Stimulated activated CD8-positive, alpha-beta memory T cell treated with anti-CD3 and anti-CD28 coated beads, Interleukin-15, amount 100 ng/mL, for 4 hours (primary cell): ENCODE data around the gene DDX42.
"Not testable (repeated sequence)": the region's sequence is repeated elsewhere in the genome, so short reads cannot be mapped to it uniquely, and the experiment has no call there.

Source experiments
- DNase-seq, 2 donors: peaks; one replicate each; pipeline ENCODE4 v3.0.0-alpha.2; 2020; ENCODE audit warnings: low read depth in 2 of 2

DDX42 gene

DNA sequence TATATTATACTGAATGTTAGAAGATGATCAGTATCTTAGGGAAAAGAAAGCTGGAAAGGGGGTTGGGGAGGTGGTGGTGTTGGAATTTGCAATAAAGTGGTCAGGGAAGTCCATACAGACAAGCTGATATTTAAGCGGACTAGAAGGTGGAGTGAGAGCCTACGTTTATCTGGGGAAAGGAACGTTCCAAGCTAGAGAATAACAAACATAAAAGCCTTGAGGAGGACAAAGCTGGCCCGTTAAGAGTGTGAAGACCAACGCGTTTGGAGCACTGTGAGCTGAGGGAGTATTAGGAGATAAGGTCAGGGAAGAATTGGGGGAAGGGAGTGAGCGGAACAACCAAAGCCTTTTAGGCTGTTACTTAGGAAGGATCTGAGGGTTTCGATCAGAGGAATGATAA lies 1.4 kb downstream of the DDX42 start:
- DNase-seq: no peak

- no peak for DNase-seq
These were observed 6.5 kb downstream of the DDX42 start for GRCh38 chr17:63780507-63780906.

DNA sequence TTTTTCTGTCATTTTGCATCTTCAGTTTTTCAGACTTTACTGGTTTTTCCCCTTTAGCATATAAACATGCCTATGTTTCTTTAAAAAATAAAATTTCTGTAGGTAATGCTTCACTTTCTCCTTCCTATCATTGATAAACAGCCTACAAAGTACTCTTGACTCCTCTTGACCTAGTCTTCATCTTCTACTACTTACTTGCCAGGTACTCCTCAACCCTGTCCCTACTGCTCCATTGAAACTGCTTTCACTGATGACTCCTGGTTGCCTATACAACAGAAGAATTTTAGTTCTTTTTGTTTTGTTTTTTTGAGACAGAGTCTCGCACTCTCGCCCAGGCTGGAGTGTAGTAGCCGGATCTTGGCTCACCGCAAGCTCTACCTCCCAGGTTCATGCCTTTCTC lies 7.0 kb downstream of the DDX42 start:
- DNase-seq: no peak

GRCh38 chr17:63783522-63783921 lies 9.6 kb downstream of the DDX42 start:
- DNase-seq: no peak

- no peak for DNase-seq
These were observed 11.6 kb downstream of the DDX42 start for GRCh38 chr17:63785556-63785955.

DNA sequence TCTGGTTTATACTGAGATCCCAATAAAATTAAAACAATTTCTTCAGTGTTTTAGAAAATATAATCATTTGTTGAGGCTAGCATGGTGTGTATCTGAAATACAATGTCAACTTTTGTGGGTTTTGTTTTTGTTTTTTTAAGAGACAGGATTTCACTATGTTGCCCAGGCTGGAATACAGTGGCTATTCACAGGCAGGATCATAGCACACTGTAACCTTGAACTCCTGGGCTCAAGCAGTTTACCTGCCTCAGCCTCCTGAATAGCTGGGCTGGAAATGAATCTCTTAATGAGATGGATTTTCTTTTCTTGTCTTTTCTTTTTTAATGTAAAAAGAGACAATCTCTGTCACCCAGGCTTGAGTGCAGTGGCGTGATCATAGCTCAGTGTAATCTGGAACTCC lies 12.1 kb downstream of the DDX42 start:
- DNase-seq: no peak

DNA sequence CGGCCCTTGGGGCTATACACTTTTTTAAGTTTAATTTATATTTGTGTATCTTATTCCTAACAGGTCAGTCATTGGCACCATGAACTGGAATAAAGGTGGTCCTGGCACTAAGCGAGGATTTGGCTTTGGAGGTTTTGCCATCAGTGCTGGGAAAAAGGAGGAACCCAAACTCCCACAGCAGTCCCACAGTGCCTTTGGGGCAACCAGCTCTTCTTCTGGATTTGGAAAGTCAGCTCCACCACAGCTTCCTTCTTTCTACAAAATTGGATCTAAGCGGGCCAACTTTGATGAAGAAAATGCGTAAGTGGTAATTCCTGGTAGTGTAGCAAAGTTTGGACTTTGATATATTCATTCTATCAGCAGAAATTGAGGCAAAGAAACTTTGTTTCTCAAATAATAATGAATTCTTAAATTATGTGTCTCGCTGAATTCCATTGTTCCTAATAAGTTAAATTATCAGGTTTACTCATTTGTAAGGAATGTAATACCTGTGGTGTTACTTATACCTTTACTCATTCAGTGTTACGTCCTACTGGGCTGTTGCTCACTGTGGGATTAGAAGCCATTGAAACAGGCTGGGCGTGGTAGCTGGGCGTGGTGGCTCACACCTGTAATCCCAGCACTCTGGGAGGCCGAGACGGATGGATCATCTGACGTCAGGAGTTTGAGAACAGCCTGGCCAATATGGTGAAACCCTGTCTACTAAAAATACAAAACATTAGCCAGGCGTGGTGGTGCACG lies 13.2 kb downstream of the DDX42 start:
- no peak for DNase-seq

GRCh38 chr17:63790057-63790456 lies 16.1 kb downstream of the DDX42 start:
- no peak for DNase-seq

- DNase-seq: no peak
These were observed 18.2 kb downstream of the DDX42 start for GRCh38 chr17:63792055-63792729.

GRCh38 chr17:63796375-63796774 lies 22.4 kb downstream of the DDX42 start:
- not testable (repeated sequence) for DNase-seq

- no peak for DNase-seq
These were observed 24.7 kb downstream of the DDX42 start for GRCh38 chr17:63798572-63799106.

- no peak for DNase-seq
These were observed 26.8 kb downstream of the DDX42 start for GRCh38 chr17:63800783-63801182.

DNA sequence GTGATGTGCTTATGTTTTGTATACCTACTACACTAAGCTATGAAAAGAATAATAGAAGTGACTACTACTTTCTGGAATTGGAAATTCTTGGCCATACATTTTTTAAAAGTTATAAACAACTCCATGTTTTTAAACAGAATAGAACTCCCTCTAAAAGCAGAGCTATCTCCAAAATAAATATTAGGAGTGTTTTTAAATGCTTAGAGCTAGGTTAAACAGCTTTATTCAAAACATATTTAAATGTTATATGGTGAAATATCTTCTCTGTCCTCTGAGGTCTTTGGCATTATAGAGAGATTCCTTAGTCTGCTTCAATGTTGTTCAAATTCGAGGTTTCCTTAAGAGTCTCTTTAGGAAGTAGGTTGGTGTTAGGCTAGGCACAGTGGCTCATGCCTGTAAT lies 30.4 kb downstream of the DDX42 start:
- no peak for DNase-seq

DNA sequence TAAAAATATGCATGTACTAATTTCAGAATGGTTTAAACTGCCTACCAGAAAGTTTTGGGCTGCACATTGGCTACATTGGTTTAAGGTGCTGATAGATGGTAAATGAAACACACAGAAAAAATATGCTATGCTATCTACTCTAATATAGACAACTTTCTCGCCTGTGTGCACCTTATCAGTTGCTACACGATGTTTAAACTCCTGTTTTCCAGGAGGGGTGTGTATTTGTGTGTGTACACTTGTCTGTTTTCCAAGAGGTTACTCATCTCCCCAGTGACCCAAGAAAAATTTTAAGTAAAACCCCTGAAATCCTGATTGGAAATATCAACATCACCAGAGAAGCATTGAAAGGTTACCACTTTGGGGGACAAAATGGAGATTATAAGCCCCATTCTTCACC lies 31.6 kb downstream of the DDX42 start:
- DNase-seq: no peak

- DNase-seq: no peak
These were observed 36.0 kb downstream of the DDX42 start for GRCh38 chr17:63809970-63810369.

- no peak for DNase-seq
These were observed 42.2 kb downstream of the DDX42 start for GRCh38 chr17:63816123-63816522.

DNA sequence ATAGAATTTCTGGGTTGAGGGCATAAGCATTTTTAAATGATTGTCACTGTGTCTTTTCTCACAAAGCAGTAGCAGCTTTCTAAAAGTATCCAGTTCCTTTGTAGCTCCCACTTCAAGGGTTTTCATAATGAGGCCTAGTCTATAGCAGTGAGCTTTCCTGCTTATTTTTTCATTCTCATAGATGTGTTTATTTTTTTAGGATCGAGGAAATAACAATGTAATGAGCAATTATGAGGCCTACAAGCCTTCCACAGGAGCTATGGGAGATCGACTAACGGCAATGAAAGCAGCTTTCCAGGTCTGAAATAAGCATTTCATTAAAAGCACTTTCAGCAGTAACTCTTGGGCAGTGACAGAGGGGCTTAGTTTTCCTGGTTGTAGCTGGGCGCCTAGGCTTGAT lies 42.7 kb downstream of the DDX42 start:
- DNase-seq: no peak

- DNase-seq: no peak
These were observed 43.9 kb downstream of the DDX42 start for GRCh38 chr17:63817736-63818385.

DNA sequence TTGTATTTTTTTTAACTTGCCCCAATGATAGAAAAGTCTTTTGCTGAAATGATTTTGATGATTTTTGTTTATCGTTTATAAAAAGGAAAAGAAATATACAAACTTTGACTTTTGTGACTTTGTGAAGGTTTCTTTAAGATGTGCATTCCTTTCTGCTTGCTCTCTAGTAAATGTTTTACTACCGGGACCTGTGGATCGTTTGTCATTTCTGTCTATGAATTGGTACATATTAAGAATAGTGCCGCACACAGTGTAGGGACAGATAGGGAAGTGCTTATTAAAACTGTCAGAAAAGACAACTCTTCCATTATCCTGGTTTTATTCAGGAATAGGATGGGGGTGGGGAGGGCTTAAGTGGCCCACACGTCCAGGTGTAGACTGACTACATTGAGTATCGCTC lies 45.2 kb downstream of the DDX42 start:
- DNase-seq: no peak

GRCh38 chr17:63819585-63820537 lies 45.9 kb downstream of the DDX42 start:
- DNase-seq: no peak

- no peak for DNase-seq
These were observed 47.1 kb downstream of the DDX42 start for GRCh38 chr17:63820963-63821561.
